Gastroesophageal sphincter (tissue), 3 donors: ENCODE measurements around the gene SELENOS.

ENCODE experiments used
- EP300 ChIP-seq: sonication (generic); formaldehyde crosslinking; IDR thresholded peaks from one replicate; pipeline ENCODE4 v1.6.1; 2017; ENCODE audit warnings: antibody characterized with exemption, mild to moderate bottlenecking
- POLR2AphosphoS5 ChIP-seq: sonication (generic); formaldehyde crosslinking; IDR thresholded peaks from one replicate; pipeline ENCODE4 v1.6.1; 2017; ENCODE audit warnings: antibody characterized with exemption
- TF ChIP-seq, protein P1 (sequence below), 4 experiments: fragments of 200-600 bp in 2 of 4; fragments of 450-650 bp in 2 of 4; sonication (generic) in 1 of 4; IDR thresholded peaks; one replicate each; pipeline ENCODE4 v1.5.1; 2017 to 2019; ENCODE audit warnings: antibody characterized with exemption in 4 of 4, mild to moderate bottlenecking in 2 of 4, moderate library complexity in 2 of 4

DNA sequence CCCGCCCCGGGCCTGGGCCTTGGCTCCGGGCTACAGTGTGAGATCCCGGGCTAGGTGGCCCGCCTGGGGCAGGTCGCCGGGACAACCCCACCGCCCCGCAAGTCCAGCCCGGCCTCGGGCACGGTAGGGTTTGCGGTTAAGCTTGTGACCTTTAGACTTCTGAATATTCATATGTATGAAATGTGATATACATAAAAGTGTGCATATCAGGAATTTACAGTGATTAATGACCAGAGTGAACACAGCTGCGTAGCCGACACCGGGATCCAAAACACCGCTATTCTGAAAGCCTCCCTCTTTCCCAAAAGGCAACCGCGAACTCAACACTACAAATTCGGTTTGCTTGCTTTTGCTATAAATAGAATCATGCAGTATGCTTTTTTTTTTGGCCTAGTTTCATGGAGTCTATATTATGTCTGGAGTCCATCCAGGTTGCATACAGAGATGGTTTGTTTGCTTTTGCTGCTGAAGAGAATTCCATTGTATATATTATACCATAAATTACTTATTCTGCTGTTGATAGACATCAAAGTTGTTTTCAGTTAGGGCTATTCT lies 18.4 kb upstream of the SELENOS start:
- no peak for TF ChIP-seq POLR2AphosphoS5
- TF ChIP-seq, protein P1, sequence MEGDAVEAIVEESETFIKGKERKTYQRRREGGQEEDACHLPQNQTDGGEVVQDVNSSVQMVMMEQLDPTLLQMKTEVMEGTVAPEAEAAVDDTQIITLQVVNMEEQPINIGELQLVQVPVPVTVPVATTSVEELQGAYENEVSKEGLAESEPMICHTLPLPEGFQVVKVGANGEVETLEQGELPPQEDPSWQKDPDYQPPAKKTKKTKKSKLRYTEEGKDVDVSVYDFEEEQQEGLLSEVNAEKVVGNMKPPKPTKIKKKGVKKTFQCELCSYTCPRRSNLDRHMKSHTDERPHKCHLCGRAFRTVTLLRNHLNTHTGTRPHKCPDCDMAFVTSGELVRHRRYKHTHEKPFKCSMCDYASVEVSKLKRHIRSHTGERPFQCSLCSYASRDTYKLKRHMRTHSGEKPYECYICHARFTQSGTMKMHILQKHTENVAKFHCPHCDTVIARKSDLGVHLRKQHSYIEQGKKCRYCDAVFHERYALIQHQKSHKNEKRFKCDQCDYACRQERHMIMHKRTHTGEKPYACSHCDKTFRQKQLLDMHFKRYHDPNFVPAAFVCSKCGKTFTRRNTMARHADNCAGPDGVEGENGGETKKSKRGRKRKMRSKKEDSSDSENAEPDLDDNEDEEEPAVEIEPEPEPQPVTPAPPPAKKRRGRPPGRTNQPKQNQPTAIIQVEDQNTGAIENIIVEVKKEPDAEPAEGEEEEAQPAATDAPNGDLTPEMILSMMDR (IDR thresholded peaks at IDR 0.05) = no peak
- no peak for TF ChIP-seq EP300
